Loucy (cell line): Measurements from ENCODE around the gene TNFRSF19.

ENCODE experiments used
- H2AFZ ChIP-seq: fragments of 200-600 bp; sonication (generic); 2 replicates; pipeline ENCODE4 v1.6.0; 2016; ENCODE audit warnings: antibody characterized with exemption, mild to moderate bottlenecking, low read length, moderate library complexity
- H3F3A ChIP-seq: fragments of 200-600 bp; 2 replicates; pipeline ENCODE4 v1.6.0; 2016; ENCODE audit warnings: antibody characterized with exemption, low read depth, mild to moderate bottlenecking
- H3K27me3 ChIP-seq: fragments of 200-600 bp; sonication (generic); 2 replicates; pipeline ENCODE4 v1.6.1; 2014; ENCODE audit warnings: low read length, mild to moderate bottlenecking; ENCODE audit not compliant: insufficient read depth, poor library complexity, severe bottlenecking
- H3K36me3 ChIP-seq: fragments of 200-600 bp; sonication (generic); 2 replicates; pipeline ENCODE4 v1.6.1; 2016; ENCODE audit warnings: low read length; ENCODE audit not compliant: insufficient read depth
- H3K4me1 ChIP-seq: fragments of 200-600 bp; sonication (generic); 2 replicates; pipeline ENCODE4 v1.5.1; 2014; ENCODE audit warnings: low read length, mild to moderate bottlenecking; ENCODE audit not compliant: insufficient read depth, poor library complexity, severe bottlenecking
- H3K4me2 ChIP-seq: fragments of 200-600 bp; sonication (generic); 2 replicates; pipeline ENCODE4 v1.6.0; 2014; ENCODE audit warnings: antibody characterized with exemption, low read length, low read depth, mild to moderate bottlenecking; ENCODE audit not compliant: poor library complexity, severe bottlenecking
- H3K4me3 ChIP-seq: fragments of 200-600 bp; sonication (generic); 2 replicates; pipeline ENCODE4 v1.5.1; 2014; ENCODE audit warnings: low read length, mild to moderate bottlenecking, mixed read lengths; ENCODE audit not compliant: poor library complexity, severe bottlenecking
- H3K79me2 ChIP-seq: fragments of 200-600 bp; sonication (generic); 2 replicates; pipeline ENCODE4 v1.6.1; 2014; ENCODE audit warnings: low read length; ENCODE audit not compliant: insufficient read depth
- H3K9ac ChIP-seq: fragments of 200-600 bp; sonication (generic); 2 replicates; pipeline ENCODE4 v1.6.0; 2014; ENCODE audit warnings: mild to moderate bottlenecking, low read depth, low read length, moderate library complexity; ENCODE audit not compliant: poor library complexity, severe bottlenecking
- H3K9me2 ChIP-seq: fragments of 200-600 bp; sonication (generic); replicated peaks from 2 replicates; pipeline ENCODE4 v1.6.1; 2016; ENCODE audit warnings: low read depth, low read length, mixed read lengths
- H3K9me3 ChIP-seq: fragments of 200-600 bp; sonication (generic); 2 replicates; pipeline ENCODE4 v1.6.1; 2014; ENCODE audit warnings: mild to moderate bottlenecking, antibody characterized with exemption, low read length, low read depth; ENCODE audit not compliant: insufficient read depth
- H4K20me1 ChIP-seq: fragments of 200-600 bp; sonication (generic); 2 replicates; pipeline ENCODE4 v1.6.0; 2014; ENCODE audit warnings: antibody characterized with exemption, low read length, mild to moderate bottlenecking; ENCODE audit not compliant: insufficient read depth, poor library complexity, severe bottlenecking
- EZH2phosphoT487 ChIP-seq: fragments of 200-600 bp; IDR thresholded peaks from 2 replicates; pipeline ENCODE4 v1.6.1; 2018; ENCODE audit warnings: antibody characterized with exemption, mild to moderate bottlenecking, moderate library complexity, borderline replicate concordance
- TF ChIP-seq, protein P1 (sequence below): fragments of 200-600 bp; sonication (generic); conservative IDR thresholded peaks from 2 replicates; pipeline ENCODE4 v1.5.1; 2014; ENCODE audit warnings: mild to moderate bottlenecking, antibody characterized with exemption, low read length

TNFRSF19 gene

GRCh38 chr13:23683084-23683483, 112.9 kb downstream of the TNFRSF19 start:
- no peaks in the 10 kb centered on the region for H3K27me3 ChIP-seq
- H3F3A ChIP-seq = no peaks in the 10 kb centered on the region

DNA sequence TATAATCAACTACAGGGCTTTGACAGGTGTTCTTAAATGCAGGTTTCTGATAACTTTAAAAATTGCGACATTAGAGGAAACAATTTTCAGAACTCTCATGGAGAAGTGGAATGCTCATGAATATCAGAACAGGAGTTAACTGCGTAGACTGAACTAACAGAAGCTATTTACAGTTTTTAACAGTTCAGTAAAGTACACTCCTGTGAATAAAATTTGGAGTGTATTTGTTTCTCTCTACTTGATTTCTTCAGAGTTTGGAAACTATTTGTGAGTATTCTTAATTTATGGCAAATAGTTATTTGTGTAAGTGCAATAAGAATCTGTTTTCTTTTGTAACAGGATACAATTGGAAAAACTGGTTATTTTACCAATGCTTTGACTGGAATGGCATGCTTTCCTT, 114.4 kb downstream of the TNFRSF19 start:
- Histone ChIP-seq H3F3A (no peaks in the 10 kb centered on the region), H3K79me2 (no peaks in the 10 kb centered on the region), H3K27me3 (no peaks in the 10 kb centered on the region), H3K4me1 (no peaks in the 10 kb centered on the region), H3K36me3 (no peaks in the 10 kb centered on the region), H3K4me3 (no peak overlapping the region), H4K20me1 (no peaks in the 10 kb centered on the region), H3K9me2 (no peaks in the 10 kb centered on the region), H3K9ac (no peak overlapping the region), H3K4me2 (no peak overlapping the region), H2AFZ (no peak overlapping the region), H3K9me3 (peaks cover 7% of the 10 kb centered on the region)
- TF ChIP-seq, protein P1, sequence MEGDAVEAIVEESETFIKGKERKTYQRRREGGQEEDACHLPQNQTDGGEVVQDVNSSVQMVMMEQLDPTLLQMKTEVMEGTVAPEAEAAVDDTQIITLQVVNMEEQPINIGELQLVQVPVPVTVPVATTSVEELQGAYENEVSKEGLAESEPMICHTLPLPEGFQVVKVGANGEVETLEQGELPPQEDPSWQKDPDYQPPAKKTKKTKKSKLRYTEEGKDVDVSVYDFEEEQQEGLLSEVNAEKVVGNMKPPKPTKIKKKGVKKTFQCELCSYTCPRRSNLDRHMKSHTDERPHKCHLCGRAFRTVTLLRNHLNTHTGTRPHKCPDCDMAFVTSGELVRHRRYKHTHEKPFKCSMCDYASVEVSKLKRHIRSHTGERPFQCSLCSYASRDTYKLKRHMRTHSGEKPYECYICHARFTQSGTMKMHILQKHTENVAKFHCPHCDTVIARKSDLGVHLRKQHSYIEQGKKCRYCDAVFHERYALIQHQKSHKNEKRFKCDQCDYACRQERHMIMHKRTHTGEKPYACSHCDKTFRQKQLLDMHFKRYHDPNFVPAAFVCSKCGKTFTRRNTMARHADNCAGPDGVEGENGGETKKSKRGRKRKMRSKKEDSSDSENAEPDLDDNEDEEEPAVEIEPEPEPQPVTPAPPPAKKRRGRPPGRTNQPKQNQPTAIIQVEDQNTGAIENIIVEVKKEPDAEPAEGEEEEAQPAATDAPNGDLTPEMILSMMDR = no peak
- no peak for TF ChIP-seq EZH2phosphoT487

More at GRCh38 chr13:23683084-23683483, 112.9 kb downstream of the TNFRSF19 start:
- H3K9me3 ChIP-seq = peaks cover 7% of the 10 kb centered on the region
- H4K20me1 ChIP-seq = no peaks in the 10 kb centered on the region
- TF ChIP-seq, protein P1 = no peak
- no peak for TF ChIP-seq EZH2phosphoT487
- no peaks in the 10 kb centered on the region for H3K79me2 ChIP-seq
- no peaks in the 10 kb centered on the region for H3K9me2 ChIP-seq
- no peak overlapping the region for H3K9ac ChIP-seq
- no peak overlapping the region for H3K4me2 ChIP-seq
- H3K4me3 ChIP-seq = no peak overlapping the region
- no peak overlapping the region for H2AFZ ChIP-seq
- H3K4me1 ChIP-seq = no peaks in the 10 kb centered on the region
- no peaks in the 10 kb centered on the region for H3K36me3 ChIP-seq

GRCh38 chr13:23685416-23685815, 115.2 kb downstream of the TNFRSF19 start:
- no peaks in the 10 kb centered on the region for H3K27me3 ChIP-seq
- H3K4me3 ChIP-seq = no peak overlapping the region
- no peaks in the 10 kb centered on the region for H3K36me3 ChIP-seq
- H3K79me2 ChIP-seq = no peaks in the 10 kb centered on the region
- H3F3A ChIP-seq = no peaks in the 10 kb centered on the region
- H2AFZ ChIP-seq = no peak overlapping the region
- H4K20me1 ChIP-seq = no peaks in the 10 kb centered on the region
- H3K4me1 ChIP-seq = no peaks in the 10 kb centered on the region
- no peak overlapping the region for H3K9ac ChIP-seq
- no peak overlapping the region for H3K4me2 ChIP-seq
- TF ChIP-seq, protein P1 = no peak
- TF ChIP-seq EZH2phosphoT487 = no peak
- no peaks in the 10 kb centered on the region for H3K9me2 ChIP-seq
- peaks cover 7% of the 10 kb centered on the region for H3K9me3 ChIP-seq
